GM23338 (cell line): Measurements from ENCODE around the gene GABRA1. TPM values are rescaled to one million over a fixed set of nuclear protein-coding genes. Genes with fewer than 3 reads are reported as not detected.

Experiments used
- ATAC-seq: fragments of 200-7000 bp; cut with Tn5 transposase; 3 replicates; pipeline ENCODE4 v1.9.1; 2020
- DNase-seq: peaks from one replicate; pipeline ENCODE4 v3.0.0-alpha.2; 2015; ENCODE audit warnings: low spot score
- H2AFZ ChIP-seq: fragments of 200-600 bp; sonication (generic); 2 replicates; pipeline ENCODE4 v1.8.0; 2016; ENCODE audit warnings: antibody characterized with exemption, mild to moderate bottlenecking, moderate library complexity
- H3F3A ChIP-seq: fragments of 200-600 bp; sonication (generic); replicated peaks from 2 replicates; pipeline ENCODE4 v1.8.0; 2017; ENCODE audit warnings: antibody characterized with exemption, mixed run types, low read depth
- H3K27ac ChIP-seq: fragments of 200-600 bp; sonication (generic); 2 replicates; pipeline ENCODE4 v1.6.1; 2016; ENCODE audit warnings: low read depth
- H3K27me3 ChIP-seq: fragments of 200-600 bp; sonication (generic); 2 replicates; pipeline ENCODE4 v1.8.0; 2016; ENCODE audit warnings: mild to moderate bottlenecking, mixed run types, moderate library complexity; ENCODE audit not compliant: insufficient read depth
- H3K36me3 ChIP-seq: fragments of 200-600 bp; sonication (generic); 2 replicates; pipeline ENCODE4 v1.8.0; 2016; ENCODE audit warnings: mild to moderate bottlenecking; ENCODE audit not compliant: insufficient read depth
- H3K4me1 ChIP-seq: fragments of 200-600 bp; sonication (generic); 2 replicates; pipeline ENCODE4 v1.8.0; 2016; ENCODE audit warnings: mild to moderate bottlenecking, moderate library complexity; ENCODE audit not compliant: insufficient read depth
- H3K4me2 ChIP-seq: fragments of 200-600 bp; sonication (generic); 2 replicates; pipeline ENCODE4 v1.7.1; 2017; ENCODE audit warnings: mixed run types
- H3K4me3 ChIP-seq: fragments of 200-600 bp; sonication (generic); 2 replicates; pipeline ENCODE4 v1.6.1; 2016; ENCODE audit warnings: mixed run types
- H3K79me2 ChIP-seq: fragments of 200-600 bp; sonication (generic); replicated peaks from 2 replicates; pipeline ENCODE4 v1.8.0; 2017; ENCODE audit warnings: mild to moderate bottlenecking; ENCODE audit not compliant: insufficient read depth
- H3K9me2 ChIP-seq: fragments of 200-600 bp; sonication (generic); 2 replicates; pipeline ENCODE4 v1.8.0; 2017; ENCODE audit not compliant: insufficient read depth
- H4K20me1 ChIP-seq: fragments of 200-600 bp; sonication (generic); replicated peaks from 2 replicates; pipeline ENCODE4 v1.8.0; 2017; ENCODE audit warnings: mild to moderate bottlenecking; ENCODE audit not compliant: insufficient read depth
- H3K27ac Mint-ChIP-seq: 2 replicates; pipeline ENCODE4 v1.8.0; 2020; ENCODE audit warnings: inconsistent platforms, mild to moderate bottlenecking, moderate library complexity, mixed read lengths
- H3K27me3 Mint-ChIP-seq: 3 replicates; pipeline ENCODE4 v1.8.0; 2022; ENCODE audit warnings: low read depth, mild to moderate bottlenecking, moderate library complexity, mixed read lengths, inconsistent platforms; ENCODE audit not compliant: insufficient read depth, poor library complexity
- H3K36me3 Mint-ChIP-seq: 3 replicates; pipeline ENCODE4 v1.8.0; 2021; ENCODE audit warnings: low read depth, mild to moderate bottlenecking, inconsistent platforms, moderate library complexity, mixed read lengths
- H3K4me1 Mint-ChIP-seq: 3 replicates; pipeline ENCODE4 v1.8.0; 2020; ENCODE audit warnings: mild to moderate bottlenecking, inconsistent platforms, mixed read lengths
- H3K4me3 Mint-ChIP-seq: 3 replicates; pipeline ENCODE4 v1.8.0; 2021; ENCODE audit warnings: moderate library complexity, mild to moderate bottlenecking, inconsistent platforms, mixed read lengths
- H3K9me3 Mint-ChIP-seq: 3 replicates; pipeline ENCODE4 v1.8.0; 2020; ENCODE audit warnings: moderate library complexity, mild to moderate bottlenecking, inconsistent platforms, mixed read lengths
- CREB1 ChIP-seq: fragments of 250-450 bp; sonication (Bioruptor Pico); IDR thresholded peaks from 2 replicates; pipeline ENCODE4 v1.5.0; 2020; ENCODE audit warnings: low read depth, mild to moderate bottlenecking, moderate library complexity
- EZH2 ChIP-seq: fragments of 200-600 bp; sonication (generic); IDR thresholded peaks from one replicate; pipeline ENCODE4 v1.8.0; 2017; ENCODE audit warnings: antibody characterized with exemption, mild to moderate bottlenecking, low read depth; ENCODE audit not compliant: unreplicated experiment
- EZH2phosphoT487 ChIP-seq: fragments of 200-600 bp; sonication (generic); IDR thresholded peaks from one replicate; pipeline ENCODE4 v1.8.1; 2018; ENCODE audit warnings: antibody characterized with exemption; ENCODE audit not compliant: unreplicated experiment
- JUNB ChIP-seq: IDR thresholded peaks from one replicate; pipeline ENCODE4 v1.6.1; 2016; ENCODE audit warnings: antibody characterized with exemption; ENCODE audit not compliant: unreplicated experiment
- NANOG ChIP-seq: IDR thresholded peaks from 2 replicates; pipeline ENCODE4 v1.6.1; 2016; ENCODE audit warnings: antibody characterized with exemption, borderline replicate concordance
- POLR2AphosphoS5 ChIP-seq: IDR thresholded peaks from 2 replicates; pipeline ENCODE4 v1.6.1; 2016; ENCODE audit warnings: antibody characterized with exemption, low read depth
- STAT1 ChIP-seq: IDR thresholded peaks from one replicate; pipeline ENCODE4 v1.6.1; 2016; ENCODE audit warnings: antibody characterized with exemption; ENCODE audit not compliant: unreplicated experiment
- ZNF114 ChIP-seq: fragments of 250-450 bp; sonication (Bioruptor Pico); IDR thresholded peaks from 2 replicates; pipeline ENCODE4 v1.5.0; 2020; ENCODE audit warnings: mild to moderate bottlenecking, moderate library complexity
- ZNF331 ChIP-seq: fragments of 250-450 bp; sonication (Bioruptor Pico); IDR thresholded peaks from 2 replicates; pipeline ENCODE4 v1.5.0; 2020; ENCODE audit warnings: low read depth, mild to moderate bottlenecking, moderate library complexity
- polyA plus RNA-seq: library from polyadenylated mRNA; unstranded; fragments of >200 nt; fragmentation: Nextera tagmentation; extraction: Ambion mirVana; gene quantifications from 2 replicates; pipeline ENCODE4 v1.2.1, GENCODE V29; 2016
- total RNA-seq: library from RNA; depleted of rRNA; stranded (reverse); fragments of >200 nt; shearing (Covaris generic); gene quantifications from 2 replicates; pipeline ENCODE4 v1.2.3, GENCODE V29; 2014
- TF ChIP-seq, protein P1 (sequence below): fragments of 250-450 bp; sonication (Bioruptor Pico); IDR thresholded peaks from 2 replicates; pipeline ENCODE4 v1.5.0; 2020; ENCODE audit warnings: mild to moderate bottlenecking, moderate library complexity
- TF ChIP-seq, protein P2 (sequence below), 2 experiments: fragments of 200-600 bp in 1 of 2; sonication (generic) in 1 of 2; conservative IDR thresholded peaks; 2 replicates each; pipeline versions ENCODE4 v1.5.1 to v1.6.1; 2016 to 2017; ENCODE audit warnings: antibody characterized with exemption in 2 of 2, low read depth in 2 of 2, mild to moderate bottlenecking in 2 of 2, moderate library complexity in 1 of 2
- TF ChIP-seq, protein P3 (sequence below): IDR thresholded peaks from 2 replicates; pipeline ENCODE4 v1.6.1; 2016; ENCODE audit warnings: antibody characterized with exemption

The GABRA1 gene
- total and polyA plus RNA-seq, 2 experiments from 2014 or later: 0.52 TPM

DNA sequence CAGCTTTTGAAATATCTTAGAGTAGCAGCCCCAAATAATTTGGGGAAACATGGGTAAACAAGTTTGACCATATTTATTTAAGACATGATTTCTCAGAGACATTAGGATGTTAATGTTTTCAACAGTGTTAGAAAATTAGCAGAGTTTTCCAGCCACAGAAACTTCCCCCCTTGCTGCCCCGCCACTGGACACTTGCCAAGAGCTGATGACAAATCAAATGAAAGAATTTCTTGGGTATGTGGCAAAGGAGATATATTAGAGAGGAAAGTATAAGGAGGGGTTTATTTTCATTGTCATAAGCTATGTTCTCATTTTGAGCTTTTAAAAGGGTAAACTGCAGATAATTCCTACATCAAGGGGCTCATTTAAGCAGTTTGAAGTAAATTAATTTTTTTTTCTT is 15.9 kb downstream of the GABRA1 start:
- no peaks in the 10 kb centered on the region for H3K79me2 ChIP-seq
- no peaks in the 10 kb centered on the region for H4K20me1 ChIP-seq
- no peak overlapping the region for H3K27ac ChIP-seq
- peaks cover 3% of the 10 kb centered on the region; the same call in 1 of the 3 replicates for H3K4me1 Mint-ChIP-seq
- no peak overlapping the region for H2AFZ ChIP-seq
- no peaks in the 10 kb centered on the region for H3F3A ChIP-seq
- no peak overlapping the region for H3K4me2 ChIP-seq
- no peak overlapping the region for H3K4me3 ChIP-seq
- DNase-seq (no peak), ATAC-seq (no peak)
- no peaks in the 10 kb centered on the region for H3K9me2 ChIP-seq
- no peaks in the 10 kb centered on the region; the same call in 2 of the 3 replicates for H3K9me3 Mint-ChIP-seq
- H3K27me3 Mint-ChIP-seq: no peaks in the 10 kb centered on the region
- H3K4me1 ChIP-seq: peaks cover 3% of the 10 kb centered on the region; the same call in 1 of the 2 replicates
- no peak overlapping the region for H3K4me3 Mint-ChIP-seq
- H3K27ac Mint-ChIP-seq: no peak overlapping the region
- no peak for TF ChIP-seq EZH2phosphoT487
- no peak for TF ChIP-seq JUNB
- no peak for TF ChIP-seq EZH2
- TF ChIP-seq CREB1 (CRISPR knock-in tag): no peak
- TF ChIP-seq STAT1: no peak
- TF ChIP-seq, protein P1, sequence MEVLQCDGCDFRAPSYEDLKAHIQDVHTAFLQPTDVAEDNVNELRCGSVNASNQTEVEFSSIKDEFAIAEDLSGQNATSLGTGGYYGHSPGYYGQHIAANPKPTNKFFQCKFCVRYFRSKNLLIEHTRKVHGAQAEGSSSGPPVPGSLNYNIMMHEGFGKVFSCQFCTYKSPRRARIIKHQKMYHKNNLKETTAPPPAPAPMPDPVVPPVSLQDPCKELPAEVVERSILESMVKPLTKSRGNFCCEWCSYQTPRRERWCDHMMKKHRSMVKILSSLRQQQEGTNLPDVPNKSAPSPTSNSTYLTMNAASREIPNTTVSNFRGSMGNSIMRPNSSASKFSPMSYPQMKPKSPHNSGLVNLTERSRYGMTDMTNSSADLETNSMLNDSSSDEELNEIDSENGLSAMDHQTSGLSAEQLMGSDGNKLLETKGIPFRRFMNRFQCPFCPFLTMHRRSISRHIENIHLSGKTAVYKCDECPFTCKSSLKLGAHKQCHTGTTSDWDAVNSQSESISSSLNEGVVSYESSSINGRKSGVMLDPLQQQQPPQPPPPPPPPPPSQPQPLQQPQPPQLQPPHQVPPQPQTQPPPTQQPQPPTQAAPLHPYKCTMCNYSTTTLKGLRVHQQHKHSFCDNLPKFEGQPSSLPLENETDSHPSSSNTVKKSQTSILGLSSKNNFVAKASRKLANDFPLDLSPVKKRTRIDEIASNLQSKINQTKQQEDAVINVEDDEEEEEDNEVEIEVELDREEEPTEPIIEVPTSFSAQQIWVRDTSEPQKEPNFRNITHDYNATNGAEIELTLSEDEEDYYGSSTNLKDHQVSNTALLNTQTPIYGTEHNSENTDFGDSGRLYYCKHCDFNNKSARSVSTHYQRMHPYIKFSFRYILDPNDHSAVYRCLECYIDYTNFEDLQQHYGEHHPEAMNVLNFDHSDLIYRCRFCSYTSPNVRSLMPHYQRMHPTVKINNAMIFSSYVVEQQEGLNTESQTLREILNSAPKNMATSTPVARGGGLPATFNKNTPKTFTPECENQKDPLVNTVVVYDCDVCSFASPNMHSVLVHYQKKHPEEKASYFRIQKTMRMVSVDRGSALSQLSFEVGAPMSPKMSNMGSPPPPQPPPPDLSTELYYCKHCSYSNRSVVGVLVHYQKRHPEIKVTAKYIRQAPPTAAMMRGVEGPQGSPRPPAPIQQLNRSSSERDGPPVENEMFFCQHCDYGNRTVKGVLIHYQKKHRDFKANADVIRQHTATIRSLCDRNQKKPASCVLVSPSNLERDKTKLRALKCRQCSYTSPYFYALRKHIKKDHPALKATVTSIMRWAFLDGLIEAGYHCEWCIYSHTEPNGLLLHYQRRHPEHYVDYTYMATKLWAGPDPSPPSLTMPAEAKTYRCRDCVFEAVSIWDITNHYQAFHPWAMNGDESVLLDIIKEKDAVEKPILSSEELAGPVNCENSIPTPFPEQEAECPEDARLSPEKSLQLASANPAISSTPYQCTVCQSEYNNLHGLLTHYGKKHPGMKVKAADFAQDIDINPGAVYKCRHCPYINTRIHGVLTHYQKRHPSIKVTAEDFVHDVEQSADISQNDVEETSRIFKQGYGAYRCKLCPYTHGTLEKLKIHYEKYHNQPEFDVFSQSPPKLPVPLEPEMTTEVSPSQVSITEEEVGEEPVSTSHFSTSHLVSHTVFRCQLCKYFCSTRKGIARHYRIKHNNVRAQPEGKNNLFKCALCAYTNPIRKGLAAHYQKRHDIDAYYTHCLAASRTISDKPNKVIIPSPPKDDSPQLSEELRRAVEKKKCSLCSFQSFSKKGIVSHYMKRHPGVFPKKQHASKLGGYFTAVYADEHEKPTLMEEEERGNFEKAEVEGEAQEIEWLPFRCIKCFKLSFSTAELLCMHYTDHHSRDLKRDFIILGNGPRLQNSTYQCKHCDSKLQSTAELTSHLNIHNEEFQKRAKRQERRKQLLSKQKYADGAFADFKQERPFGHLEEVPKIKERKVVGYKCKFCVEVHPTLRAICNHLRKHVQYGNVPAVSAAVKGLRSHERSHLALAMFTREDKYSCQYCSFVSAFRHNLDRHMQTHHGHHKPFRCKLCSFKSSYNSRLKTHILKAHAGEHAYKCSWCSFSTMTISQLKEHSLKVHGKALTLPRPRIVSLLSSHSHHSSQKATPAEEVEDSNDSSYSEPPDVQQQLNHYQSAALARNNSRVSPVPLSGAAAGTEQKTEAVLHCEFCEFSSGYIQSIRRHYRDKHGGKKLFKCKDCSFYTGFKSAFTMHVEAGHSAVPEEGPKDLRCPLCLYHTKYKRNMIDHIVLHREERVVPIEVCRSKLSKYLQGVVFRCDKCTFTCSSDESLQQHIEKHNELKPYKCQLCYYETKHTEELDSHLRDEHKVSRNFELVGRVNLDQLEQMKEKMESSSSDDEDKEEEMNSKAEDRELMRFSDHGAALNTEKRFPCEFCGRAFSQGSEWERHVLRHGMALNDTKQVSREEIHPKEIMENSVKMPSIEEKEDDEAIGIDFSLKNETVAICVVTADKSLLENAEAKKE (CRISPR knock-in tag): no peak
- TF ChIP-seq, protein P2, sequence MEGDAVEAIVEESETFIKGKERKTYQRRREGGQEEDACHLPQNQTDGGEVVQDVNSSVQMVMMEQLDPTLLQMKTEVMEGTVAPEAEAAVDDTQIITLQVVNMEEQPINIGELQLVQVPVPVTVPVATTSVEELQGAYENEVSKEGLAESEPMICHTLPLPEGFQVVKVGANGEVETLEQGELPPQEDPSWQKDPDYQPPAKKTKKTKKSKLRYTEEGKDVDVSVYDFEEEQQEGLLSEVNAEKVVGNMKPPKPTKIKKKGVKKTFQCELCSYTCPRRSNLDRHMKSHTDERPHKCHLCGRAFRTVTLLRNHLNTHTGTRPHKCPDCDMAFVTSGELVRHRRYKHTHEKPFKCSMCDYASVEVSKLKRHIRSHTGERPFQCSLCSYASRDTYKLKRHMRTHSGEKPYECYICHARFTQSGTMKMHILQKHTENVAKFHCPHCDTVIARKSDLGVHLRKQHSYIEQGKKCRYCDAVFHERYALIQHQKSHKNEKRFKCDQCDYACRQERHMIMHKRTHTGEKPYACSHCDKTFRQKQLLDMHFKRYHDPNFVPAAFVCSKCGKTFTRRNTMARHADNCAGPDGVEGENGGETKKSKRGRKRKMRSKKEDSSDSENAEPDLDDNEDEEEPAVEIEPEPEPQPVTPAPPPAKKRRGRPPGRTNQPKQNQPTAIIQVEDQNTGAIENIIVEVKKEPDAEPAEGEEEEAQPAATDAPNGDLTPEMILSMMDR (conservative IDR thresholded peaks at IDR 0.05; ENCODE audit: low read depth in 2 of 2): no peak
- no peak for TF ChIP-seq ZNF331 (CRISPR knock-in tag)
- TF ChIP-seq, protein P3, sequence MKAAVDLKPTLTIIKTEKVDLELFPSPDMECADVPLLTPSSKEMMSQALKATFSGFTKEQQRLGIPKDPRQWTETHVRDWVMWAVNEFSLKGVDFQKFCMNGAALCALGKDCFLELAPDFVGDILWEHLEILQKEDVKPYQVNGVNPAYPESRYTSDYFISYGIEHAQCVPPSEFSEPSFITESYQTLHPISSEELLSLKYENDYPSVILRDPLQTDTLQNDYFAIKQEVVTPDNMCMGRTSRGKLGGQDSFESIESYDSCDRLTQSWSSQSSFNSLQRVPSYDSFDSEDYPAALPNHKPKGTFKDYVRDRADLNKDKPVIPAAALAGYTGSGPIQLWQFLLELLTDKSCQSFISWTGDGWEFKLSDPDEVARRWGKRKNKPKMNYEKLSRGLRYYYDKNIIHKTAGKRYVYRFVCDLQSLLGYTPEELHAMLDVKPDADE: no peak
- TF ChIP-seq ZNF114: no peak
- no peak for TF ChIP-seq POLR2AphosphoS5
- TF ChIP-seq NANOG: no peak
- no peaks in the 10 kb centered on the region for H3K27me3 ChIP-seq
- H3K36me3 Mint-ChIP-seq: no peaks in the 10 kb centered on the region
- H3K36me3 ChIP-seq: no peaks in the 10 kb centered on the region
